COLO668 (cell line): Measurements from ENCODE around the gene DCTN3.
A peak's percentile ranks its signal among the peaks of the same experiment; 100 is the strongest.
"Not testable (repeated sequence)": the region's sequence is repeated elsewhere in the genome, so short reads cannot be mapped to it uniquely, and the experiment has no call there.

Experiments used
- DNase-seq: peaks from one replicate; lab custom pipeline; 2025; ENCODE audit not compliant: unreplicated experiment; lab: John Stamatoyannopoulos, UW

DCTN3 gene

DNA sequence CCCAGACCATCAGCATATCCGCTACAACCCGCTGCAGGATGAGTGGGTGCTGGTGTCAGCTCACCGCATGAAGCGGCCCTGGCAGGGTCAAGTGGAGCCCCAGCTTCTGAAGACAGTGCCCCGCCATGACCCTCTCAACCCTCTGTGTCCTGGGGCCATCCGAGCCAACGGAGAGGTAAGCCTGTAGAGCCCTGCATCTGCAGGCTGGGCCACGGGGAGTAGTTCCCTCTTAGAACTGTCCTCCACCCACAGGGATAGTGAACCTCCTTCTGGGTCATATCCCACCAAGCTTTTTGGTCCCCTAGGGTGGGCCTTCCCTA lies 26.7 kb upstream of the DCTN3 start:
- DNase-seq = no peak

DNA sequence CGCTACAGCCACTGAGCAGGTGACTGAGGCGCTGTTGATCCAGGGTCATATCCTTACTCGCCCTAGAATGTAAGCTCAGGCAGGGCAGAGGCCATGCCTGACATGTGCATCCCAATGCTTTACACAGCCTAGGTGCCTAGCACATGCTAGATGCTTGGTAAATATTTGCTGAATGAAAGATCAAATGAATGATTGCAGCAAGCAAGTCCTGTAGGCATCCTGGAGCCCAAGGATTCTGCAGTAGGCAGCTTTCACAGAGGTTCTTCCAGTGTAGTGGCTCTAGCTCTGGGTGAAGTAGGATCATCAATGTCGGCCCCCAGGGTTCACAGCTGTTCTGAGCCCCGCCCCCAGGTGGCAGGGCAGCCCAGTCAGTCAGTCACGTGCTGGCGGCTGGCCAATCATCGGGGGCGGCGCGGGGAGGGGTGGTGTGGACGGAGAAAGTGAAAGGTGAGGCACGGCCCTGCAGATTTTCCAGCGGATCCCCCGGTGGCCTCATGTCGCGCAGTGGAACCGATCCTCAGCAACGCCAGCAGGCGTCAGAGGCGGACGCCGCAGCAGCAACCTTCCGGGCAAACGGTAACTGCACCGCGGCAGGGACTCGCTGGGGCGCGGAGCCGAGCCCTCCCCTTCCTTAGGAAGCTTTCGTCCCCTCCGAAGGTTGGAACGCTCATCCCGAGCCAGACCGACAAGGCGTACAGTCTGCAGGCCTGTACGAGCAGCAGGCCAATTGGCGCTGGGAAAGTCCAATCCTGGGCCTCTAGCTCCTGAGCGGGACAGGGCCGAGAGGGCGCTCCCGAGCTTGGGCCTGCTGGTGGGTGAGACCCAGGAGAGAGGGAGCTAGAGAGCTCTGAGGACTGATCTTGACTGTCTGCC lies 26.2 kb upstream of the DCTN3 start, which contains the start of gene GALT:
Gene GALT, plus strand, starts transcription at position 465 of the 873 bp plus-strand sequence. Its CDS starts 30 bp downstream, at position 495.
- DNase-seq = peak; percentile 95

DNA sequence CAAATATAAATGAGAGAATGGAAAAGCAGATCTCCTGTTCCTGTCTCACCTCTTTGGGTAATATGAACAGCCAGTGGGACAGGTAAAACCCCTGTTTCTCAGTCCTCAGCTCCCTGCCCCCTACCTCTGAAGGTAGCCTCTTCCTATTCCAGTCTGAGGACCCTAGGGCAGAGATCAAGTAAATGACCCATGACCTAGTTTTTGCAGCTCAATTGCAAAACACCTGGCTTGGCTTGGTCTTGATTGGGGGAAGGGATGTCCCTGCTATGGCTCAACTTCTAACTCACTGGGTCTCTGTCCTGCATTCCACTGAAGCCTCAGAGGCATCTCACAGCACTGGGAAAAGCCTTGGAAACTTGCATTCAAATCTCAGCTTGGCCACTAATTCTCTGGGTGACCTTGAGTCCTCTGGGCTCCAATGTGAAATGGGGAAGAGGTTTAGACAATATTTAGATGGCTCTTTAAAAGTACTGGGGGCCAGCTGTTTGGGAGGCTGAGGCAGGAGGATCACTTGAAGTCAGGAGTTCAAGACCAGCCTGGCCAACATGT lies 24.5 kb upstream of the DCTN3 start:
- DNase-seq = no peak

DNA sequence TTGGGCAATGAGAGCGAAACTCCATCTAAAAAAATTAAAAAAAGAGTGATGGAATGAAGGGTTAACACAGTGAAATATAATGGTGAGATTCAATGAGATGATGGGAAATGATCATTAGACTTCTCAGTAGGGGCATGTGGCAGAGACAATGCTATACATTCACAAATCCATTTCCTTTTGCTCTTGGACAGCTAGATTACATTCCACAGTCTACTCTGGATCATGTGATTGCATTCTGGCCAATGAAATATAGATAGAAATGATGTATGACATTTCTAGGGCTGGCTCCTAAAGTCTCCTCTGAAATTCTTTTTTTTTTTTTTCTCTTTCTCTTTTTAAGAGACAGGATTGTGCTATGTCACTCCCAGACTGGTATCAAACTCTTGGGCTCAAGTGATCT lies 22.4 kb upstream of the DCTN3 start:
- DNase-seq = no peak

DNA sequence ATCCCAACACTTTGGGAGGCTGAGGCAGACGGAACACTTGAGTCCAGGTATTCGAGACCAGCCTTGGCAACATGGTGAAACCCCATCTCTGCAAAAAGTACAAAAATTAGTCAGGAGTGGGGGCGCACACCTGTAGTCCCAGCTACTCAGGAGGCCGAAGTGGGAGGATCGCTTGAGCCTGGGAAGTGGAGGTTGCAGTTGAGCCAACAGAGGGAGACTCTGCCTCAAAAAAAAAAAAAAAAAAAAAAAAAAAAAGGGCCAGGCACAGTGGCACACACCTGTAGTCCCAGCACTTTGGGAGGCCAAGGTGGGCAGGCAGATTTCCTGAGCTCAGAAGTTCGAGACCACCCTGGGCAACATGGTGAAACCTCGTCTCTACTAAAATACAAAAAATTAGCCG lies 19.0 kb upstream of the DCTN3 start:
- not testable (repeated sequence) for DNase-seq

DNA sequence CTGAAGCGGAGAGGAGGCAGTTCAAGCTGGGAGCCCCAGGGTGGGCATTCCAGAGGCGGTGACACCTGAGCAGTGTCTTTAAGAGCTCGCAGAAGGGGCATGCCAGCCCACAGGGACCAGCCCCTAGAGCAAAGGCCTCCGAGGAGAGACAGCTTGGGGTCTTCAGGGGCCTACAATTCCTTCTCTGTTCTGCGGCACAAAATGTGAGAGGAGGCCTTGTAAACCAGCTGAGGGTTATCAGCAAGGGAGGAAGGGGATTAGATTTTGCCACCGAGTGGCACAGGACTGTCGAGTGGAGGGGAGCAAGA lies 17.8 kb upstream of the DCTN3 start:
- no peak for DNase-seq

DNA sequence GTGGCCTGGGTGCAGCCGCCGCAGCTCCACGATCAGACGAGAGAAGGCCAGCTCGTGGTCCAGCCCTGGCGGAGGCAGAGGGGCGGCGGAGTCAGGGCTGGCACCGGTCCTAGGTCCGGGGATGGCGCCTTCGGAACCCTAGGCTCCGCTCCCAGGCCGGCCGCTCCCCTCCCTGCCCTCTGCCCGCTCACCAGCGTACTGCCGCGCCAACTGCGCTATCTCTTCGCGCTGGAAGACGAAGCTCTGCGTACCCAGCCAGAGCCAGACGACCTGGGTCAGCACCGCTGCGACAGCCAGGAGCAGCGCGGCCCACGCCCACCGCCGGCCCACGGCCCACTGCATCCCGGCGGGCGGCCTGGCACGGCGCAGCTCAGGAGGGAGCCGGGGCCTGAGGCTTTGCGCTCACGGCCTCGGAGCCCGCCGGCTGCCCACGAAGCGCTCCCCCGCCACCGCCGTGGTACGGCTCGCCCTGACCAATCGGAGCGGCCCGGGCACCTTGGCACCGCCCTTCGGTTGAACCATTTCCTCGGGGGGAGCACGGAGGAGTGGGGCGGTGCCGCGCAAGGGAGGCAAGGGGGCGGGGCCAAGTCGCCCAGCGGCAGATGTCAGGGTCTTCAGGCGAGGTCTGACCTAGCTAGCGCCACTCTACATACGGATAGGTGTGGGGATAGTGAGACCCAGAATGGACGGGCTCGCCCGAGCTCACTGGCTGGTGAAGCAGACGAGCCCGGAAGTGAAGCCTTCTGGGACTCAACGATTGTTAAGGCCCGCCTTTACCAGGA lies 17.3 kb upstream of the DCTN3 start, which contains the start of gene SIGMAR1:
Gene SIGMAR1, minus strand, starts transcription at position 432 of the 782 bp plus-strand sequence. Its CDS starts 90 bp downstream, at position 342.
- peak; percentile 96 for DNase-seq

DNA sequence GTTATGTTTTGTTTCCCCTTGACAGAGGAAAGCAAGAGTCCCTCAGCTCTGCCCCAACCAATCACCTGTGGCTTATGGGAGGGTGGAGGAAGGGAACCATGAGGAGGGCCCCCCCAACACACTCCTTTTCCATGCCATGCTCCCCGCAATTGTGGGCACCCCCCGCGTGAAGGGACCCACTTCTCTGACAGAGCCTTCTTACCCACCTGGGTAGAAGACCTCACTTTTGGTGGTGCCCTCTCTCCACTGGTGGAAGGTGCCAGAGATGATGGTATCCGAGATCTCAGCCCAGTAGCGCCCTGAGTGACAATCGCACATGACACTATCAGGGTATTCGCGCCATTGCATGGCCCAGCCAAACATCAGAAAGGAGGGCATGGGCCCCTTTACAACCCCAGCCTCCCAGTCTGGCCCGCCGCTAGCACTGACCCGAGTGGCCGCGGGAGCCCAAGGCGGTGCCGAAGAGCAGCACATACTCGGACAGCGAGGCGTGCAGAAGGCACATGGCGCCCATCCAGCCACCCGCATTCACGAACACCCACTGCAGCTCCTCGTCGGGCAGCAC lies 16.6 kb upstream of the DCTN3 start:
- peak; percentile 26 for DNase-seq

DNA sequence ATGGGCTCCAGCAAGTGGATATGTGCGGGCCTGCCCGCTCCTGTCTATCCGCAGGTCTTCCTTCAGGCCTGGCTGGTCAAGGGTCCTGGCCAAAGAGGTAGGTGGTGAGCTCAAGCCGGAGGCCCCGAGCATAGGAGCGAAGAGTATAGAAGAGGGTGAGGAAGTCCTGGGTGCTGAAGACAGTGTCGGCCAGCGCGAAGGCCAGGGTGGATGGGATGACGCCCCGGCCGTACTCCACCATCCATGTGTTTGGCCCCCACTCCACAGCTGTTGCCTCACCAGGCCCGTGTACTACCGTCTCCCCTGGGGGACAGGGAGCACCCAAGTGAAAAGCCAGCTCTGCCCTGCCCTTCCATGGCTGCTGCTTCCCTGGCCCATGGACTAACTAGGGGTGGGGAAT lies 15.3 kb upstream of the DCTN3 start:
- no peak for DNase-seq

DNA sequence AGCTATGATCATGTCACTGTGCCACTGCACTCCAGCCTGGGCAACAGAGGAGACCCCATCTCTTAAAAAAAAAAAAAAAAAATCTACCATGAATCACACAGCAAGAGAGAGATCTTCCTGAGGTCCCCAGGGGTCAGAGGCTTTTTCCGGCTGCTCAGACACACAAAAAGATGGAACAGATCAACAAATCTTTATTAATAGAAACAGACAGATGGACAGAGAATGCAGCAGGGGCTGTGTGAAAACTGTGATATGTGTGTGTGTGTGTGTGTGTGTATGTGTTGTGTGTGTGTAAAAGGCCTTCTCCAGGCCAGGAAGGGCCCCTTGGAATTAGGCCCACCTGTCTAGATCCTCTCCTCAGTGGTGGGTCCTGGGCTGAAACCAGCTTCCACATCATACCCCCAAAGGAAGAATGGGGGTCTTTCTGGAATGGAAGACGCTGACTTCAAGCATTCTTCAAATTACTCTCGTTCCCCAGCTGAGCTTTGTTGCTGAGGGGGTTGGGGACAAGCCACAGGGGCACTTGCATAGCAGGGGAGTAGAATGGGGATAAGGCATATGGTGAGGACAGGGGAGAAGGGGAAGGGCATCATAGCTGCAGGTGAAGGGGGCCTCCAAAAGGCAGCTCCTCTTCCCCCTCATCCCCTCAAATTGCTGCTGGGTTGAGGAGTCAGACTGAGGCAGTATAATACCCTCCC lies 14.4 kb upstream of the DCTN3 start:
- DNase-seq = no peak

DNA sequence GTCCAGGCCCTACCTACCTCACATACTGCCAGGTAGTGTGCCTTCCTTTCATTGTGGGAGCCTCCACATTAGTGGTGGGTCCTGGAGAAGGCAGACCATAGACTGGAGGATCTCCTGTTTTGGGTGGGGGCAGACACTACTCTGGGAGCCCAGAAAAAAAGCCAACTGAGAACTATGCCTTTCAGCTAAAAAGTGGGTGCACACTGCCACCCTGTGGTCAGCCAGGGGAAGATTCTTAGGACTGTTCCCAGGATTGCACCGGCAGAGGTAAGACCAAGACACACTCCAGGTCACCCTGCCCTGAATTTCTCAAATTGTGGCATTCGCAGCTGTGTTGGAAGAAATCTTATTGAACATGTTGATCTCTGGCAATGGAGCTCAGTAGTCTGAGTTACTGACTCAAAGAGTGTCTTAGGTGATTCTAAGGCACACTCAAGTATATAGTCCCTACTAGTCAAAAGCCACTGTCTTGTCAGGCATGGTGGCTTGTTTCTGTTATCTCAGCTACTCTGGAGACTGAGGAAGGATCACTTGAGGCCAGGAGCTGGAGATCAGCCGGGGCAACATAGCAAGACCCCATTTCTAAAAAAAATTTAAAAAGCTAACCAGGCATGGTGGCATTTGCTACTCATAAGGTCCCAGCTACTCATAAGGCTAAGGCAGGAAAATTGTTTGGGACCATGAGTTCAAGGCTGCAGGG lies 13.7 kb upstream of the DCTN3 start:
- DNase-seq = peak; percentile 49

DNA sequence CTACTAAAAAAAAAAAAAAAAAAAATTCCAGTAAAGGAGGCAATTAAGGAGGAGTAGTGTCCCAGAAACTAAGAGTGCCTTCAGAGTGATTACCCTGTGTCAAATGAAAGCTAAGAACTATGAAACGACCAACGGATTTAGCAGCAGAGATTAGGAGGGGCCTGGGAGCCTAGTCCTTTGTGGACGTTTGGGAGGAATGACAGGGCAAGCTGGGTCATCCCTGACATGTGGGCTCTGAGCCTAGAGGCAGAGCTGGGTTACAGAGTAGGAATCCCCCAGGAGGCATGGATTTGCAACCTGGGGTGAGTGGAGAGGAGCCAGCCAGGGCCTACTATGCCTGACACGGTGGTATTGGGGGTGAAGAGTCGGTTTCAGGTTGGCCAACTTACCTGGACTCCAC lies 12.9 kb upstream of the DCTN3 start:
- no peak for DNase-seq

DNA sequence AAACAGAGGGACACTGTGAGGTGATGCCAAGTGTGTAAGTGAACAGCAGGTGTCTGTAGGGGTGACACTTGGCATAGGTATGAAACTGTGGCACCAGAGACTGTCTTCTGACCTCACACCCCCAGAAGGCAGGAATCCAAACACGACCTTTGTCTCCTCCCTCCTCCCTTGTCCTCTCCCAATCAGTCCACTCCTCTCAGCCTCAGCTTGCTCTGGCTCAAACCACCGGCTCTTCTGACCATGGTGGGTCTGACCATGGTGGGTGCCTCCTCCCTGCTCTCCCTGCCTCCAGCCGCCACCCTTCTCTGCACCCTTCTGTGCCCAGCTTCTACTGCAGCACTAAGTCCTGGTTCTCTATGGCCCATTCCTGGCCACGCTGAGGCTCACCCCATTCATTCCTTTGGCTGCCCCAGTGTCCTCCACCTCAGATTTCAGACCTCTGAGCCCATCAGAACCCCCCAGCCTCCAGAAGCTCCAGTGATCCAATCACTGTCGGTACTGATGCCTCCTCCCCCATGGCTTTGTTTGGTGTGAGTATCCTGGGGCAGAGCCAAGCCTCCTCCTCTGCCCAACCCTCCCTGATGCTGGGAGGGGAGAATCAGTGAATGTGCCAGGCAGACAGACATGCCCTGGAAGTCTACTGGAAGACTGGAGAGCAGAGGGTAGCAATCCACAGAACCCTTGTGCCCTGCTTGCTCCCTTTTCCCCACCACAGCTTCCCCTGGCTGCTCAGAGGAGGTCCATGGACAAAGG lies 10.3 kb upstream of the DCTN3 start:
- no peak for DNase-seq

DNA sequence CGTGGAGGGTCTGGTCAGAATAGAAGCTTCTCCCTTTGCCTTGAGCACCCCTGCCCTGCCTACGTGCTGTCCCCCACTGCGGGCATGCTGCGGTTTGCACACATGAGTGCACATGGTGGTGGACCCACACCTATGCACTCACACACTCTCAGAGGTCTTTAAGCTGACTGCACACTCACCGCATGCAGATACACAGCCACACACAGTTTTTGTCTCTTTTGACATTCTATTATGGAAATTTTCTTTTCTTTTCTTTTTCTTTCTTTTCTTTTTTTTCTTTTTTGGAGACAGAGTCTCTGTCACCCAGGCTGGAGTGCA lies 9.2 kb upstream of the DCTN3 start:
- DNase-seq = no peak

DNA sequence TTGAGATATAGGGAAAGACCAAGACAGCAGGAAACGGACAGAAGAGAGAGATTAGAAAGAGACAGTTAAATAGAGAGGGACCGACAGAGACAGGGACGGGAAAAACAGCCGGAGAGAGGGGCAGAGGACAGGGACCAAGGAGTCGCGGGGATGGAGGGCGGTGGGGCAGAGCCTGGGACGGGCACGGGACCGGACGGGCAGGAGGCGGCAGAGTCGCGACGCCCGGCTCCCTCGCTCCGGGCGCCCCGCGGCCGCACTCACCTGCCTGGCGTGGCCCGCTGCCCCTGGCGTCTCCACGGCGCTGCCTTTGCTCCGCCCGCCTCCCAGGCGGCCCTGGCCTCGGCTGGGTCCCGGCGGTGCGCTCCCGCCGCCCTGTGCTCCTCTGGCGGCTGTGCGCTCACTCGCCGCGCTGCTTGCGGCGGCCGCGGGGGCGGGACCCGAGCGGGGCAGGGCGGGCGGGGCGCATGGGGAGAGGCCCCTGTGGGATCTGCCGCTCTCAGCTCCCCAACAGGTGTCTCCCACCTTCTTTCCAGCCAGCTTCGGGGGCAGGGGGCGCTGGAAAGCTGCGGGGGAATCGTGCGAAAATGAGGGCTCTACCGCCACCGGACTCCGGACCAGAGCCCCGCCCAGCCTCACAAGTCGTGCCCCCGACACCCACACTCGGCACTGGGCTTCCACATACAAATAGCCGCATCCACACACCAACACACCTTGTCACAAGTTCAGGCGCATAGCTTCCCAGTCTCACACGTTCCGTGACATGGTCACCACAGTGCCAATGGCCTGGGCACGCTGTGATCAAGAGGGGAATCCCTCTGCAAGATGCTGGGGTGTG lies 8.6 kb upstream of the DCTN3 start, which contains the start of gene ARID3C:
Gene ARID3C, minus strand, starts transcription at position 411 of the 835 bp plus-strand sequence. CDS start 1,052 bp downstream, outside the sequence.
- DNase-seq = peak; percentile 70

DNA sequence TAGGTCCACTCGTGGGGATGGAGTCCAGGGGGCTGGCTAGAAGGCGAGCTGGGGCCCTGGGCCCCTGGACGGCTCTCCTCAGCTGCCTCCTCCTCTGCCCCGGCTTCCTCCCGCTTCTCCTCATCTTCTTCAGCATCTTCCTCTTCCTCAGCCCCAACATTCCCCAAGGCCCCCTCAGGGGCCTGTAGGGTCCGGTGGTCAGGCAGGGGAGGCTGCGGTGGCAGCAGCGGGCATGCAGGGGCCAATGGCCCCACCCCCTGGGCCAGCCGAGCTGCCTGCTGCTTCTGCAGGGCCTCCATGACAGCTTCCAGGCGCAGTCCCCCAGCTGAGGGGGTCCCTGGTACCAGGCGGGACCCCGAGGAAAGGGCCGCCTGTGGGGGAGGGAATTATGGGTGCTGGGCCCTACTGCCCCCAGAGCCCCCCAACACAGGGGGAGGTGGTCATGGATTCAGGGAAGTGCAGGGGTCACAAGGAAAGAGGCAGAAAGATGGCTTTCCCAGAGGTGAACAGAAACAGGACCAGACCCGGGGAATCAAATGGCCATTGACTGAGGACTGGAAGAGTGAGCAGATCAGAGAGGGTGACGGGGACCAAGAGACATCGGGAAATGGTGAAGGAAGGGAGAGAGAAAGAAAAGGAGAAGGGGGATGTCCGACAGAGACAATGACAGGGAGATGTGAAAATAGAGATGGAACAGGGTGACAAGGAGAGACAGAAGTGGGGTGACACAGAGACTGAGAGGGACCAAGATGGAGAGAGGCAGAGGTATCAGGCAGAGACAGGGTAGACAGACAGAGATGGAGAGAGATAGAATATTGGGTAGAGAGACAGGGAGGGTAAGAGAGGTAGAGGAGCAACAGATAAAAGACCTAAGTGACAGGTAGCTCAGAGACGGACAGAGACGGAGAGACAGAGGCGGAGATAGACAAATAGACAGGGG lies 7.7 kb upstream of the DCTN3 start:
- DNase-seq = no peak

DNA sequence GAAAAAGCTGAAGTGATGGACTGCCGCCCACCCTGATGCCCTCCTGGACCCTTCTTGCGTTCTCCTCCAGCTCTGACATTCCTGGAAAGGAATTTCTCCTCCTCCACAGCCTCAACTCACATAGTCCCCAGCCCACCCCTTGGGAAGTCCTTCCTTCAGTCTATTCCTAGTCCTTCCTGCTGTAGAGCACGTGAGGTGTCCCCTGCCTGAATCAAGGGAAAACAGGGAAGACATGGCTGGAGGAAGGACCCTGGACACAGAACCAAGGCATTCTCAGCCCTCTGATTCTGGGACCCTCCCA lies 4.8 kb upstream of the DCTN3 start:
- no peak for DNase-seq
